Measurements from ENCODE around the gene WASHC3. TPM values are rescaled to one million over a fixed set of nuclear protein-coding genes. Genes with fewer than 3 reads are reported as not detected.

Gene WASHC3
- total and polyA plus RNA-seq, 7 experiments from 2014 or later, result 32.8 to 87.9 (median 51.0) TPM

- Mint-ChIP-seq H3K4me1 (peaks cover 7 to 46% (median 27%) of the 10 kb centered on the region in 7 donors), H3K9me3 (peaks cover 0 to 1% (median 0%) of the 10 kb centered on the region in 11 donors), H3K27me3 (peaks cover 0 to 21% (median 5%) of the 10 kb centered on the region in 5 donors), H3K4me3 (no peak overlapping the region), H3K27ac (no peak overlapping the region), H3K36me3 (peaks cover 0 to 13% (median under 1%) of the 10 kb centered on the region in 5 donors)
- Histone ChIP-seq H3K9me3 (ENCODE audit: control insufficient read depth in 2 of 3, low read length in 3 of 3) (no peaks in the 10 kb centered on the region), H3K27me3 (ENCODE audit: control insufficient read depth in 2 of 2, insufficient read depth in 2 of 2, low read length in 2 of 2) (no peaks in the 10 kb centered on the region), H3K4me1 (ENCODE audit: control insufficient read depth in 2 of 2, insufficient read depth in 2 of 2, low read length in 2 of 2) (peaks cover 9 to 16% of the 10 kb centered on the region in 2 donors), H3K4me3 (ENCODE audit: low read length) (no peak overlapping the region), H3K36me3 (ENCODE audit: control insufficient read depth in 2 of 3, insufficient read depth in 3 of 3, low read length in 3 of 3) (peaks cover 0 to under 1% (median 0%) of the 10 kb centered on the region in 3 experiments), H3K27ac (ENCODE audit: low read depth, low read length) (no peak overlapping the region)
- intact Hi-C loops (cut with micrococcal nuclease), result loop anchor here (5.0 to 10.0 kb wide), 11 partner anchors 127 to 1922 kb away; partner anchors contain the start of genes ACTR6 (in 2 of the 2), ARL1 (in 2 of the 2), BLTP3B (in 1 of the 2) and DEPDC4 (in 1 of the 2)
- no peak for ATAC-seq
- ChIA-PET CTCF (no interaction called here), POLR2A (no interaction called here)
- DNase-seq, result no peak
Measured at GRCh38 chr12:102064476-102064875, 2.7 kb upstream of the WASHC3 start.

- intact Hi-C loops (cut with micrococcal nuclease), result loop anchor here (2.0 to 10.0 kb wide), 16 partner anchors 126 to 1921 kb away; partner anchors contain the start of genes ACTR6 (in 2 of the 2), ARL1 (in 2 of the 2), DEPDC4 (in 2 of the 2) and NT5DC3 (in 2 of the 2)
- ChIA-PET POLR2A (no interaction called here), CTCF (no interaction called here)
- Mint-ChIP-seq H3K4me3 (no peak overlapping the region), H3K4me1 (peaks cover 13 to 51% (median 36%) of the 10 kb centered on the region in 7 donors), H3K27me3 (peaks cover 0 to 21% (median 5%) of the 10 kb centered on the region in 5 donors), H3K27ac (no peak overlapping the region), H3K36me3 (peaks cover 0 to 22% (median 12%) of the 10 kb centered on the region in 5 donors), H3K9me3 (peaks cover 0 to 1% (median 0%) of the 10 kb centered on the region in 11 donors)
- H3K27ac ChIP-seq (ENCODE audit: low read depth, low read length), result no peak overlapping the region
- H3K27me3 ChIP-seq (ENCODE audit: control insufficient read depth in 2 of 2, insufficient read depth in 2 of 2, low read length in 2 of 2), result no peaks in the 10 kb centered on the region
- peaks cover 0 to 3% (median 0%) of the 10 kb centered on the region in 3 experiments for H3K36me3 ChIP-seq (ENCODE audit: control insufficient read depth in 2 of 3, insufficient read depth in 3 of 3, low read length in 3 of 3)
- H3K4me1 ChIP-seq (ENCODE audit: control insufficient read depth in 2 of 2, insufficient read depth in 2 of 2, low read length in 2 of 2), result peaks cover 16 to 17% of the 10 kb centered on the region in 2 donors
- H3K4me3 ChIP-seq (ENCODE audit: low read length), result no peak overlapping the region
- ATAC-seq (no peak), DNase-seq (peak in 1 of 9 donors; percentile 1)
- no peaks in the 10 kb centered on the region for H3K9me3 ChIP-seq (ENCODE audit: control insufficient read depth in 2 of 3, low read length in 3 of 3)
Measured at GRCh38 chr12:102063069-102063468, 1.3 kb upstream of the WASHC3 start.

GRCh38 chr12:102062419-102062806 is 622 bp upstream of the WASHC3 start:
- H3K4me1 Mint-ChIP-seq, result peaks cover 14 to 54% (median 43%) of the 10 kb centered on the region in 7 donors
- DNase-seq (no peak), ATAC-seq (no peak)
- peaks cover 0 to 21% (median 5%) of the 10 kb centered on the region in 5 donors for H3K27me3 Mint-ChIP-seq
- ChIA-PET POLR2A (interaction anchor here (0.8 to 2.4 kb wide), 6 partner anchors 13 to 654 kb away, joined by 3 to 16 read pairs (median 5); partner anchors contain the start of genes ARL1, NUP37 and PARPBP), CTCF (no interaction called here)
- peak overlapping the region; percentile 84 to 99 (median 97) for H3K4me3 Mint-ChIP-seq
- H3K27ac Mint-ChIP-seq, result peak overlapping the region; percentile 94 to 100 (median 99)
- Histone ChIP-seq H3K27me3 (ENCODE audit: control insufficient read depth in 2 of 2, insufficient read depth in 2 of 2, low read length in 2 of 2) (no peaks in the 10 kb centered on the region), H3K36me3 (ENCODE audit: control insufficient read depth in 2 of 3, insufficient read depth in 3 of 3, low read length in 3 of 3) (peaks cover 0 to 3% (median 0%) of the 10 kb centered on the region in 3 experiments), H3K4me1 (ENCODE audit: control insufficient read depth in 2 of 2, insufficient read depth in 2 of 2, low read length in 2 of 2) (peaks cover 16 to 17% of the 10 kb centered on the region in 2 donors), H3K9me3 (ENCODE audit: control insufficient read depth in 2 of 3, low read length in 3 of 3) (no peaks in the 10 kb centered on the region), H3K27ac (ENCODE audit: low read depth, low read length) (no peak overlapping the region), H3K4me3 (ENCODE audit: low read length) (no peak overlapping the region)
- intact Hi-C loops (cut with micrococcal nuclease), result loop anchor here (1.0 to 10.0 kb wide), 20 partner anchors 58 to 1920 kb away; partner anchors contain the start of genes ACTR6 (in 2 of the 2), ARL1 (in 2 of the 2), DEPDC4 (in 2 of the 2) and DRAM1 (in 2 of the 2)
- peaks cover 0 to 28% (median 17%) of the 10 kb centered on the region in 5 donors for H3K36me3 Mint-ChIP-seq
- H3K9me3 Mint-ChIP-seq, result peaks cover 0 to 1% (median 0%) of the 10 kb centered on the region in 11 donors

GRCh38 chr12:102061096-102061559 is 663 bp downstream of the WASHC3 start:
- intact Hi-C loops (cut with micrococcal nuclease), result loop anchor here (1.0 to 10.0 kb wide), 14 partner anchors 124 to 1919 kb away; partner anchors contain the start of genes ACTR6 (in 2 of the 2), ARL1 (in 2 of the 2), BLTP3B (in 1 of the 2) and DEPDC4 (in 1 of the 2)
- Mint-ChIP-seq H3K27me3 (peaks cover 0 to 21% (median 5%) of the 10 kb centered on the region in 5 donors), H3K4me1 (peaks cover 20 to 58% (median 56%) of the 10 kb centered on the region in 7 donors), H3K9me3 (peaks cover 0 to 1% (median 0%) of the 10 kb centered on the region in 11 donors), H3K27ac (peak overlapping the region; percentile 94 to 100 (median 99)), H3K36me3 (peaks cover 6 to 40% (median 28%) of the 10 kb centered on the region in 5 donors), H3K4me3 (peak overlapping the region; percentile 84 to 99 (median 97))
- peak; percentile 45 for ATAC-seq
- POLR2A ChIA-PET, result interaction anchor here (0.6 to 2.4 kb wide), 8 partner anchors 9 to 61 kb away, joined by 3 to 16 read pairs (median 4); partner anchors contain the start of genes NUP37 and PARPBP
- CTCF ChIA-PET, result interaction anchor here (0.6 kb wide), 1 partner anchor 21 kb away, joined by 3 read pairs; no protein-coding TSS in a partner anchor
- H3K4me1 ChIP-seq (ENCODE audit: control insufficient read depth in 2 of 2, insufficient read depth in 2 of 2, low read length in 2 of 2), result peaks cover 16 to 17% of the 10 kb centered on the region in 2 donors
- no peaks in the 10 kb centered on the region for H3K27me3 ChIP-seq (ENCODE audit: control insufficient read depth in 2 of 2, insufficient read depth in 2 of 2, low read length in 2 of 2)
- no peaks in the 10 kb centered on the region for H3K9me3 ChIP-seq (ENCODE audit: control insufficient read depth in 2 of 3, low read length in 3 of 3)
- peaks cover 0 to 9% (median 5%) of the 10 kb centered on the region in 3 experiments for H3K36me3 ChIP-seq (ENCODE audit: control insufficient read depth in 2 of 3, insufficient read depth in 3 of 3, low read length in 3 of 3)
- DNase-seq, result peak in 6 of 9 donors; percentile 8 to 29 (median 20)
- H3K4me3 ChIP-seq (ENCODE audit: low read length), result peak overlapping the region; percentile 89
- H3K27ac ChIP-seq (ENCODE audit: low read depth, low read length), result peak overlapping the region; percentile 86

- peaks cover 8 to 51% (median 41%) of the 10 kb centered on the region in 5 donors for H3K36me3 Mint-ChIP-seq
- H3K4me3 Mint-ChIP-seq, result peak overlapping the region in 6 of 10 donors; percentile 13 to 73 (median 31)
Measured at GRCh38 chr12:102059343-102059742, 2.4 kb downstream of the WASHC3 start.

GRCh38 chr12:102054345-102054744 is 7.4 kb downstream of the WASHC3 start:
- no peaks in the 10 kb centered on the region for H3K27me3 Mint-ChIP-seq
- intact Hi-C loops (cut with micrococcal nuclease), result no loop called here
- Histone ChIP-seq H3K27ac (ENCODE audit: low read depth, low read length) (no peak overlapping the region), H3K27me3 (ENCODE audit: control insufficient read depth in 2 of 2, insufficient read depth in 2 of 2, low read length in 2 of 2) (no peaks in the 10 kb centered on the region), H3K4me3 (ENCODE audit: low read length) (no peak overlapping the region), H3K4me1 (ENCODE audit: control insufficient read depth in 2 of 2, insufficient read depth in 2 of 2, low read length in 2 of 2) (peaks cover 4 to 7% of the 10 kb centered on the region in 2 donors), H3K36me3 (ENCODE audit: control insufficient read depth in 2 of 3, insufficient read depth in 3 of 3, low read length in 3 of 3) (peaks cover 0 to 45% (median 13%) of the 10 kb centered on the region in 3 experiments), H3K9me3 (ENCODE audit: control insufficient read depth in 2 of 3, low read length in 3 of 3) (no peaks in the 10 kb centered on the region)
- POLR2A ChIA-PET, result no interaction called here
- H3K4me1 Mint-ChIP-seq, result peaks cover 27 to 66% (median 55%) of the 10 kb centered on the region in 7 donors
- DNase-seq, result no peak
- no peak overlapping the region for H3K4me3 Mint-ChIP-seq
- H3K36me3 Mint-ChIP-seq, result peaks cover 8 to 70% (median 59%) of the 10 kb centered on the region in 5 donors
- H3K27ac Mint-ChIP-seq, result peak overlapping the region in 1 of 9 donors; percentile 11
- CTCF ChIA-PET, result no interaction called here
- H3K9me3 Mint-ChIP-seq, result no peaks in the 10 kb centered on the region
- no peak for ATAC-seq

More at GRCh38 chr12:102059343-102059742, 2.4 kb downstream of the WASHC3 start:
- H3K27me3 Mint-ChIP-seq, result peaks cover 0 to 8% (median 0%) of the 10 kb centered on the region in 5 donors
- H3K36me3 ChIP-seq (ENCODE audit: control insufficient read depth in 2 of 3, insufficient read depth in 3 of 3, low read length in 3 of 3), result peaks cover 0 to 10% (median 9%) of the 10 kb centered on the region in 3 experiments
- peak overlapping the region; percentile 14 for H3K27ac ChIP-seq (ENCODE audit: low read depth, low read length)
- ATAC-seq (no peak), DNase-seq (peak in 1 of 9 donors; percentile 34)
- POLR2A ChIA-PET, result no interaction called here
- no peaks in the 10 kb centered on the region for H3K9me3 Mint-ChIP-seq
- peak overlapping the region in 7 of 9 donors; percentile 53 to 88 (median 75) for H3K27ac Mint-ChIP-seq
- no peaks in the 10 kb centered on the region for H3K9me3 ChIP-seq (ENCODE audit: control insufficient read depth in 2 of 3, low read length in 3 of 3)
- intact Hi-C loops (cut with micrococcal nuclease), result loop anchor here (1.0 to 2.0 kb wide), 2 partner anchors 15 kb away; no protein-coding TSS in a partner anchor
- no peaks in the 10 kb centered on the region for H3K27me3 ChIP-seq (ENCODE audit: control insufficient read depth in 2 of 2, insufficient read depth in 2 of 2, low read length in 2 of 2)
- H3K4me1 ChIP-seq (ENCODE audit: control insufficient read depth in 2 of 2, insufficient read depth in 2 of 2, low read length in 2 of 2), result peaks cover 16 to 17% of the 10 kb centered on the region in 2 donors
- CTCF ChIA-PET, result no interaction called here
- H3K4me1 Mint-ChIP-seq, result peaks cover 22 to 68% (median 61%) of the 10 kb centered on the region in 7 donors
- no peak overlapping the region for H3K4me3 ChIP-seq (ENCODE audit: low read length)
